A673 (cell line): ENCODE results near the gene KREMEN1. TPM values are rescaled to one million over a fixed set of nuclear protein-coding genes. Genes with fewer than 3 reads are reported as not detected.

Source experiments
- BruUV-seq: library from RNA; stranded (reverse); fragments of 400-500 nt; replicated peaks from 2 replicates; lab custom pipeline; 2021; lab: Mats Ljungman, UMichigan
- CTCF ChIA-PET: fragments of 300-600 bp; sonication (Branson Sonifier 250); formaldehyde crosslinking; loops from one replicate; lab custom pipeline; 2022; ENCODE audit warnings: antibody characterized with exemption; lab: Charles Lee
- POLR2A ChIA-PET: fragments of 300-600 bp; sonication (Branson Sonifier 250); formaldehyde crosslinking; loops from one replicate; lab custom pipeline; 2022; ENCODE audit warnings: antibody characterized with exemption; ENCODE audit not compliant: low non-redundant PET; lab: Charles Lee
- DNase-seq: peaks from one replicate; pipeline ENCODE4 v3.0.0-alpha.2; 2015; ENCODE audit warnings: low spot score
- H3K27ac ChIP-seq: fragments of 200-600 bp; sonication (generic); 2 replicates; pipeline ENCODE4 v1.5.1; 2016; ENCODE audit warnings: mixed run types, low read depth, mild to moderate bottlenecking, mixed read lengths, antibody characterized with exemption, low read length; ENCODE audit not compliant: poor library complexity, severe bottlenecking
- H3K27me3 ChIP-seq: fragments of 200-600 bp; sonication (generic); replicated peaks from 2 replicates; pipeline ENCODE4 v1.6.1; 2017; ENCODE audit warnings: mixed run types, low read depth, mild to moderate bottlenecking, mixed read lengths, antibody characterized with exemption, low read length; ENCODE audit not compliant: insufficient read depth, poor library complexity
- H3K36me3 ChIP-seq: fragments of 200-600 bp; sonication (generic); 2 replicates; pipeline ENCODE4 v1.6.1; 2016; ENCODE audit warnings: mixed run types, mild to moderate bottlenecking, mixed read lengths, antibody characterized with exemption, low read length; ENCODE audit not compliant: insufficient read depth, poor library complexity, severe bottlenecking
- H3K4me1 ChIP-seq: fragments of 200-600 bp; sonication (generic); 2 replicates; pipeline ENCODE4 v1.6.1; 2017; ENCODE audit warnings: mixed run types, mild to moderate bottlenecking, mixed read lengths, antibody characterized with exemption, low read length; ENCODE audit not compliant: insufficient read depth, poor library complexity, severe bottlenecking
- H3K4me3 ChIP-seq: fragments of 200-600 bp; sonication (generic); 2 replicates; pipeline ENCODE4 v1.5.1; 2016; ENCODE audit warnings: low read depth, mixed run types, mild to moderate bottlenecking, mixed read lengths, low read length; ENCODE audit not compliant: poor library complexity, severe bottlenecking
- H3K9me3 ChIP-seq: fragments of 200-600 bp; sonication (generic); 2 replicates; pipeline ENCODE4 v1.6.1; 2016; ENCODE audit warnings: mixed run types, low read depth, mild to moderate bottlenecking, mixed read lengths, antibody characterized with exemption, low read length; ENCODE audit not compliant: poor library complexity, severe bottlenecking
- CTCF ChIP-seq: fragments of 300-800, 200-600 bp; sonication (generic); conservative IDR thresholded peaks from 2 replicates; pipeline ENCODE4 v1.5.1; 2017; ENCODE audit warnings: low read depth, mild to moderate bottlenecking, antibody characterized with exemption, low read length, moderate library complexity, mixed read lengths
- EZH2 ChIP-seq: fragments of 200-600 bp; sonication (generic); IDR thresholded peaks from 2 replicates; pipeline ENCODE4 v1.6.1; 2017; ENCODE audit warnings: borderline replicate concordance, low read depth, mild to moderate bottlenecking, mixed read lengths, antibody characterized with exemption, low read length; ENCODE audit not compliant: poor library complexity, severe bottlenecking
- intact Hi-C: fragments of 100-400 bp; cut with micrococcal nuclease; formaldehyde crosslinking; loops from one replicate; pipeline ENCODE4 v1.10.0; 2022; ENCODE audit not compliant: unreplicated experiment
- total RNA-seq: library from RNA; stranded (reverse); gene quantifications from 2 replicates; pipeline ENCODE4 v1.2.3, GENCODE V29; 2021

The KREMEN1 gene
- total RNA-seq, 1 experiment from 2014 or later = 4.2 TPM

GRCh38 chr22:29030016-29030617, 42.7 kb upstream of the KREMEN1 start:
- ChIA-PET CTCF (no interaction called here), POLR2A (no interaction called here)
- H3K9me3 ChIP-seq = no peaks in the 10 kb centered on the region
- DNase-seq = no peak
- no peaks in the 10 kb centered on the region for H3K27me3 ChIP-seq
- no TSS peak for BruUV-seq
- H3K4me1 ChIP-seq = peaks cover 7% of the 10 kb centered on the region
- TF ChIP-seq CTCF (no peak), EZH2 (no peak)
- intact Hi-C loops = no loop called here
- peak overlapping the region; percentile 14 for H3K4me3 ChIP-seq
- H3K36me3 ChIP-seq = no peaks in the 10 kb centered on the region
- no peak overlapping the region for H3K27ac ChIP-seq

DNA sequence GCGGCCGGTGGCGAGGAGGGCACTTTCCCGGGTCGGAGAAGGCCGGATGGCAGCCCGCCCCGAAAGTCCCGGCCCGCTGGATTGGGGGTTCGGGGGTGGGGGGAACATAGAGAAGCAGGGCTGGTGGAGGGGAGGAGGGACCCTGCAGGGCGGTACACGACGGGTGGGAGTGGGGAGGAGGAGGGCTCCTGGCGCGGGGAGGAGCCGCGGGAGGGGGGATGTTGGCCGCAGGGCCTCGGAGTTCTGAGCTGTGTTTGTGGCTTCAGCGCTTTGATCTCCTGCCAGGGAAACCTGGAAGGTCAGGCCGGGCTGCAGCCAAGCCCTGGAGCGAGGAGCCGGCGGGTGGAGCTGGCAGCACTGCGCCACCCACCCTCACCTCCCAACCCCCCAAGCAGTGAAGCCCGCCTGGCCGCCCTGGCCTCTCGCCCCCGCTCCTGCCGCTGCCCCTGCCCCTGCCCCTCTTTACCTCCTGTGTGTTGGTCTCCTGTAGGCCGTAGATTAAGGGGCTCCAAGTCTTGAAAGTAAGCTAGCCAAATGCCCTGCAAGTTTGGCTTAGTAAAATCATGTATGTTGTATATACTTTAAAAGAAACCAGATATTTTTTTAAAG, 42.1 kb upstream of the KREMEN1 start:
- peak overlapping the region; percentile 14 for H3K4me3 ChIP-seq
- intact Hi-C loops = no loop called here
- DNase-seq = no peak
- H3K27ac ChIP-seq = no peak overlapping the region
- H3K9me3 ChIP-seq = no peaks in the 10 kb centered on the region
- POLR2A ChIA-PET = no interaction called here
- TF ChIP-seq EZH2 = no peak
- TF ChIP-seq CTCF = no peak
- peaks cover 7% of the 10 kb centered on the region for H3K4me1 ChIP-seq
- no TSS peak for BruUV-seq
- no peaks in the 10 kb centered on the region for H3K27me3 ChIP-seq
- H3K36me3 ChIP-seq = no peaks in the 10 kb centered on the region
- CTCF ChIA-PET = no interaction called here

GRCh38 chr22:29031227-29032011, 41.4 kb upstream of the KREMEN1 start:
- BruUV-seq = no TSS peak
- H3K36me3 ChIP-seq = no peaks in the 10 kb centered on the region
- no peaks in the 10 kb centered on the region for H3K9me3 ChIP-seq
- no peak overlapping the region for H3K4me3 ChIP-seq
- TF ChIP-seq EZH2 (no peak), CTCF (no peak)
- H3K27ac ChIP-seq = no peak overlapping the region
- ChIA-PET CTCF (no interaction called here), POLR2A (no interaction called here)
- intact Hi-C loops = no loop called here
- peak; percentile 9 for DNase-seq
- peaks cover 7% of the 10 kb centered on the region for H3K4me1 ChIP-seq
- no peaks in the 10 kb centered on the region for H3K27me3 ChIP-seq
